Left ventricle myocardium inferior (tissue), 1 donor: ENCODE data around the gene SLC39A11. TPM values are rescaled to one million over a fixed set of nuclear protein-coding genes. Genes with fewer than 3 reads are reported as not detected.
"Not testable (repeated sequence)": the region's sequence is repeated elsewhere in the genome, so short reads cannot be mapped to it uniquely, and the experiment has no call there.

Experiments
- DNase-seq: peaks from one replicate; pipeline ENCODE4 v3.0.0-alpha.2; 2020
- H3K27ac ChIP-seq: fragments of 200-600 bp; replicated peaks from 2 replicates; pipeline ENCODE4 v1.8.0; 2021
- H3K27me3 ChIP-seq: fragments of 200-600 bp; 2 replicates; pipeline ENCODE4 v1.8.0; 2021; ENCODE audit warnings: low read depth
- H3K36me3 ChIP-seq: fragments of 200-600 bp; 2 replicates; pipeline ENCODE4 v1.8.0; 2021
- H3K4me1 ChIP-seq: fragments of 200-600 bp; 2 replicates; pipeline ENCODE4 v1.8.0; 2021
- H3K4me3 ChIP-seq: fragments of 200-600 bp; 2 replicates; pipeline ENCODE4 v1.8.0; 2021; ENCODE audit warnings: mild to moderate bottlenecking, moderate library complexity
- H3K9me3 ChIP-seq: fragments of 200-600 bp; replicated peaks from 2 replicates; pipeline ENCODE4 v1.8.0; 2021
- intact Hi-C: fragments of 100-400 bp; cut with micrococcal nuclease; formaldehyde crosslinking; loops from one replicate; pipeline ENCODE4 v1.11.0; 2022
- total RNA-seq: library from RNA; stranded (reverse); fragmentation: NEBNext Ultra II Directional; extraction: Animal tissue kit (Norgen Biotek cat#: 25700); gene quantifications from one replicate; pipeline ENCODE4 v1.2.1, GENCODE V29; 2021
- TF ChIP-seq, protein P1 (sequence below): fragments of 200-600 bp; IDR thresholded peaks from 2 replicates; pipeline ENCODE4 v1.8.0; 2021; ENCODE audit warnings: antibody characterized with exemption, mild to moderate bottlenecking, borderline replicate concordance
- donor health status: DM: no; HTN: yes; CAD: no; lungs with severe emphysema.

SLC39A11 gene
- total RNA-seq, 1 donor from 2014 or later, result 6.4 TPM

DNA sequence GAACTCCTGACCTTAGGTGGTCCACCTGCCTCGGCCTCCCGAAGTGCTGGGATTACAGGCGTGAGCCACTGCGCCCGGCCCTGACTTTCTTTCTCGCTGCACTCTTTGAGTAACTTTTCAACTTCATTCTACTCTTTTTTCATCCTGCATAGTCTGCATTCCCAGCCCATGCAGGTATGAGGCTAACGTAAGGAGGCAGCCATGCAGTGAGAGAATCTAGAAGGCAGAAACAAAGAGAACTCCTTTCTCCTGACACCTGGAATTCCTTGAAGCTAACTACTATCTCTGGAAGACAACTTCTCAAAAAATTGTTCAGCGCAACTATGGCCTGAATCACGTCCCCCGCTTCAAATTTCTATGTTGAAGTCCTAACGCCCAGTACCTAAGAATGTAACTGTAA lies 152.0 kb downstream of the SLC39A11 start:
- no peaks in the 10 kb centered on the region for H3K36me3 ChIP-seq
- H3K4me1 ChIP-seq, result no peaks in the 10 kb centered on the region
- H3K27me3 ChIP-seq, result no peaks in the 10 kb centered on the region
- H3K4me3 ChIP-seq, result no peak overlapping the region
- intact Hi-C loops, result no loop called here
- TF ChIP-seq, protein P1, sequence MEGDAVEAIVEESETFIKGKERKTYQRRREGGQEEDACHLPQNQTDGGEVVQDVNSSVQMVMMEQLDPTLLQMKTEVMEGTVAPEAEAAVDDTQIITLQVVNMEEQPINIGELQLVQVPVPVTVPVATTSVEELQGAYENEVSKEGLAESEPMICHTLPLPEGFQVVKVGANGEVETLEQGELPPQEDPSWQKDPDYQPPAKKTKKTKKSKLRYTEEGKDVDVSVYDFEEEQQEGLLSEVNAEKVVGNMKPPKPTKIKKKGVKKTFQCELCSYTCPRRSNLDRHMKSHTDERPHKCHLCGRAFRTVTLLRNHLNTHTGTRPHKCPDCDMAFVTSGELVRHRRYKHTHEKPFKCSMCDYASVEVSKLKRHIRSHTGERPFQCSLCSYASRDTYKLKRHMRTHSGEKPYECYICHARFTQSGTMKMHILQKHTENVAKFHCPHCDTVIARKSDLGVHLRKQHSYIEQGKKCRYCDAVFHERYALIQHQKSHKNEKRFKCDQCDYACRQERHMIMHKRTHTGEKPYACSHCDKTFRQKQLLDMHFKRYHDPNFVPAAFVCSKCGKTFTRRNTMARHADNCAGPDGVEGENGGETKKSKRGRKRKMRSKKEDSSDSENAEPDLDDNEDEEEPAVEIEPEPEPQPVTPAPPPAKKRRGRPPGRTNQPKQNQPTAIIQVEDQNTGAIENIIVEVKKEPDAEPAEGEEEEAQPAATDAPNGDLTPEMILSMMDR, result no peak
- H3K27ac ChIP-seq, result no peak overlapping the region
- no peaks in the 10 kb centered on the region for H3K9me3 ChIP-seq
- DNase-seq, result no peak

DNA sequence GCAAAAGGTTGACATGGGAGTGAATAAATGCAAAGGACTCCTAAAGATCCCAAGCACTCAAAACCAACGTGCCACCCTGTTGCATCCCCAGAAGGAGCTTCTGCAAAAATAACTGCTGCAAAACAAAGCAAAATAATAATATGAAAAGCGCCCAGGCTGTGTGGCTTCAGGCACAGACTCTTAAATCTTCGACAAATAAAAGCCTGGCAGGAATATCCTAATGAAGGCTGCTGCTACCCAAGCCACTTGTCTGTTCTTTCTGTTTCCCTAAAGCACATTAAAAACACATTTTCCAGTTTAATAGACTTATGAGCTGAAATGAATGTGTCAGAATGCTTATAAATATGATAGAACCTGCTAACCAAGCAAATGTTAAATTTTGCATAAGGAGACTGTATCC lies 154.0 kb downstream of the SLC39A11 start:
- no peaks in the 10 kb centered on the region for H3K9me3 ChIP-seq
- no peak for DNase-seq
- intact Hi-C loops, result no loop called here
- TF ChIP-seq, protein P1, result no peak
- H3K27ac ChIP-seq, result no peak overlapping the region
- H3K27me3 ChIP-seq, result no peaks in the 10 kb centered on the region
- H3K36me3 ChIP-seq, result no peaks in the 10 kb centered on the region
- H3K4me1 ChIP-seq, result no peaks in the 10 kb centered on the region
- H3K4me3 ChIP-seq, result no peak overlapping the region

DNA sequence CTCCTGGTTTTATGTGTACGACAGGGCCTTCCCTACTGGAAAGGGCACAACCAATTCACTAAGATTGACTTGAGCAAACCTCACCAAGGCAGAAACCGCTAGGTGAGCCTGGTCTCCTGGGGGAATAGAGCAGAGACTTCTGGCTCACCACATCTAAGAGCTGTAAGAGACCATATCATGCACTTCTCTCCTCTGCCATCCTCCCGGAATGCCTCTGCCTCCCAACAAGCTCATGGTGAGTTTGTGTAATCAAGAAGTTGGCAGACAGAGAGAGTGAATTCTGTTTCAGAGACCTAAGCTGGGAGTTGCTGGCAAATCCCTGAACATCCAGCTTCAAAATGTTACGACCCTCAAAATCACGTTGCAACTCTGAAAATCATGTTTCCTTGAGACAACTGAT lies 154.8 kb downstream of the SLC39A11 start:
- Histone ChIP-seq H3K27me3 (no peaks in the 10 kb centered on the region), H3K9me3 (no peaks in the 10 kb centered on the region), H3K27ac (no peak overlapping the region), H3K4me1 (no peaks in the 10 kb centered on the region), H3K36me3 (no peaks in the 10 kb centered on the region), H3K4me3 (no peak overlapping the region)
- no peak for DNase-seq
- intact Hi-C loops, result no loop called here
- TF ChIP-seq, protein P1, result no peak

DNA sequence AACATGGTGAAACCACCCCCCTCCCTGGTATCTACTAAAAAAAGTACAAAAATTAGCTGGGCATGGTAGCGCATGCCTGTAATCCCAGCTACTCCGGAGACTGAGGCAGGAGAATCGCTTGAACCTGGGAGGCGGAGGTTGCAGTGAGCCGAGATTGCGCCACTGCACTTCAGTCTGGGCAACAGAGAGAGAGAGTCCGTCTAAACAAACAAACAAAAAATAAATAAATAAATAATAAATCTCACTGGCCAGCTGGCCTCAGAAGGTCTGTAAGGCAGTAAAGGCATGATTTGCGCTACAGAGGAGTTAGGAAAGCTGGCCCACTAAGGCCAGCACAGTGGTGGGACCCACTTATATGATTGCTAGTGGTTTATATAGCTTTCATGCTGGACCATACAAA lies 155.2 kb downstream of the SLC39A11 start:
- intact Hi-C loops, H3K27me3 ChIP-seq, H3K4me3 ChIP-seq, H3K4me1 ChIP-seq, H3K36me3 ChIP-seq, DNase-seq, H3K9me3 ChIP-seq, H3K27ac ChIP-seq: not testable (repeated sequence)

DNA sequence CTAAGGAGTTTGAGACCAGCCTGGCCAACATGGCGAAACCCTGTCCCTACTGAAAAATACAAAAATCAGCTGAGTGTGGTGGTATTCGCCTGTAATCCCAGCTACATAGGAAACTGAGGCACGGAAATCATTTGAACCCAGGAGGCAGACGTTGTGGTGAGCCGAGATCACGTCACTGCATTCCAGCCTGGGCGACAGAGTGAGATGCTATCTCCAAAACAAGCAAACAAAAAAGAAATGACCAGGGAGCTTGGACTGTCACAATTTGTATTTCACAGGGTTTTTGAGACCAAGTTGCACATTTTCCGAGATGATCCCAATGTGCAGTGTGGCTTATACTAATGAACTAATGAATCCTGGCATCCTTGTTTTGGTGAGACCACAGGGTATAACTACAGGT lies 156.5 kb downstream of the SLC39A11 start:
- TF ChIP-seq, protein P1, result no peak
- H3K9me3 ChIP-seq, result no peaks in the 10 kb centered on the region
- H3K4me1 ChIP-seq, result no peaks in the 10 kb centered on the region
- no peaks in the 10 kb centered on the region for H3K27me3 ChIP-seq
- intact Hi-C loops, result no loop called here
- H3K4me3 ChIP-seq, result no peak overlapping the region
- no peaks in the 10 kb centered on the region for H3K36me3 ChIP-seq
- no peak for DNase-seq
- no peak overlapping the region for H3K27ac ChIP-seq

DNA sequence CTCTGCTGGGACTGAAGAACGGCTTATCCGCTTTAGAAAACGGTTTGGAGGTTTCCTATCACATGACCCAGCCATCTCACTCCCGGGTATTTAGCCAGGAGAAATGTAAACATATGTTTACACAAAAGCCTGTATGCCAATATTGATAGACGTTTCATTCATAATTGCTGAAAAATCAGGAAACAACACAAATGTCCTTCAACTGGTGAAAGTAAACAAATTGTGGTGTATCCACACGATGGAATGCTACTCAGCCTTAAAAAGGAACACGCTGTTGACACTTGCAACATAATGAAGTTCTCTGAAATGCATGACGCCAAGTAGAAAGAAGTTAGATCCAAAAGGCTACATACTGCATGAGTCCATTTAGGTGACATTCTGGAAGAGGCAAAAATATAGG lies 157.6 kb downstream of the SLC39A11 start:
- intact Hi-C loops, result no loop called here
- no peaks in the 10 kb centered on the region for H3K27me3 ChIP-seq
- H3K4me1 ChIP-seq, result no peaks in the 10 kb centered on the region
- no peak overlapping the region for H3K4me3 ChIP-seq
- TF ChIP-seq, protein P1, result no peak
- no peaks in the 10 kb centered on the region for H3K36me3 ChIP-seq
- DNase-seq, result no peak
- no peaks in the 10 kb centered on the region for H3K9me3 ChIP-seq
- no peak overlapping the region for H3K27ac ChIP-seq
